ENCODE measurements around the gene FGD6.
"Not testable (repeated sequence)": the region's sequence is repeated elsewhere in the genome, so short reads cannot be mapped to it uniquely, and the experiment has no call there.

The FGD6 gene

DNA sequence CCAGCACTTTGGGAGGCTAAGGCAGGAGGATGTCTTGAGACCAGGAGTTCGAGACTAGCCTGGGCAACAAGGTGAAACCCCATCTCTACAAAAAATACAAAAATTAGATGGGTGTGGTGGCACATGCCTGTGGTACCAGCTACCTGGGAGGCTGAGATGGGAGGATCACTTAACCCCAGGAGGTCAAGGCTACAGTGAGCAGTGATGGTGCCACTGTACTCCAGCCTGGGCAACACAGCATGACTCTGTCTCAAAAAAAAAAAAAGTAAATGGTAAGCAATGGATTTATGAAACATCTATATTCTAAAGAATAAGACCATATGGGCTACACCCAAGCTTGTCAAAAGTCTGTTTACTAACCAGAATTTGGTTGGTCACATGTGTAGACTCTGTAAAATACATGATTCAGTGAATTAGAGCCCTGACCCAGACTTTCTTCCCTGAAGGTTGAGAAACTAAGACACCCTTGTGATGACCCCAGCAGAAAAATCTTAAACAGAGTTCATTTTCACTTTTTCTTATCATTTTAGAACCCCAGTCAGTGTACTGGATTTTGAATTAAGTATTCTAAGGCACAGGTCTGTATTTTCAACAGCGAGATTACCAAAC lies 12.1 kb downstream of the FGD6 start:
- DNase-seq (ENCODE audit: low read depth): no peak

GRCh38 chr12:95204141-95204866 lies 13.0 kb downstream of the FGD6 start:
- DNase-seq (ENCODE audit: low read depth): no peak

DNA sequence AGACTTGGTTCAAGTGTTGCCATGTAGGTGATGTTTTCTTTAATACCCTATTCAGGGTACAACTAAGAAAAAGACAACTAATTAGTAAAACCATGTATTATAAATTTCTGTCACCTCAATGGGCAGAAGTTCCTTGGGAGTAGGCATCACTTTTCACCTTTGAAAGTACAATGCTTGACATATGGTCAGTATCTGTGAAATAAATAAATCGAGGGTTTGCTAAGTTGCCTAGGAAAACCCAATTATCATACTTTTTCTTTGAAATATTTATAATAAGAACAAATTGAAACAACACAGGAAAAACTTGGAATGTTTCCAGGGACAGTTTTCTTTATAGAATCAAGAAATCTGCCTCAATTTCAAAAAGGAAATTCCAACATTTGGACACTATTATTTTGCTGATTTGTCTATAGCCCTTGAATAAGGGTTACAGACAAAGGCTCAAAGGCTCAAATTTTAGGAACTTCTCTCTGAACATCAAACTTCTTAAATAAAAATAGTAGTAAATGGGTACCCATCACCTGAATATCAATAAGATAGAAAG lies 13.7 kb downstream of the FGD6 start:
- DNase-seq (ENCODE audit: low read depth): no peak

GRCh38 chr12:95202691-95203486 lies 14.4 kb downstream of the FGD6 start:
- DNase-seq (ENCODE audit: low read depth): no peak

DNA sequence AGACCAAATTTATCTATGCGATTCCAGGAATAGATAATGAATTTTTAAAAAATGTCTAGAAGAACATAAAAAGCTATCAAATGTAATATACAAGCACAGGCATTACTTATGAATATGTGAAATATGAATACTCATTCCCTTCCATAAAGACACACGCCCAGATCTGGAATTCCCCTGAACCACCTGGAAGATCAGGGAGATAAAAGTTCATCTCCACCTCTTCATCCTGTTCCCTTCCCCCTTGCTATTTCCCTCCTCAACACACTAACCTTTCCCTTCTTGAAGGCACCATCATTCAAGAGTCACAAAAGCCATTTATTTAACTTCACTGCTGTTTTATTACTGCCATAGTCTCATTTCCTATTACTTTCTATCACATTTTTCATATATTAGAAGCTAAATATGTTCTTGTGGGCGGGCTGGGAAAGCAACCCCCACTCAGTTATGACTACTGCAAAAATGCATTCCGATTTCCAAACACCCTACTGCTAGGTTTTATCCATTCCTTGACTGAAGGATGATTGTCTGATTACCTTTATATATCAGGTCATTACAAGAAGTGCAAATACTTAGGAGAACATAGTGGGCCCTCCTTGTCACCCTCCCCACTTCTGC lies 16.1 kb downstream of the FGD6 start:
- DNase-seq (ENCODE audit: low read depth): no peak

DNA sequence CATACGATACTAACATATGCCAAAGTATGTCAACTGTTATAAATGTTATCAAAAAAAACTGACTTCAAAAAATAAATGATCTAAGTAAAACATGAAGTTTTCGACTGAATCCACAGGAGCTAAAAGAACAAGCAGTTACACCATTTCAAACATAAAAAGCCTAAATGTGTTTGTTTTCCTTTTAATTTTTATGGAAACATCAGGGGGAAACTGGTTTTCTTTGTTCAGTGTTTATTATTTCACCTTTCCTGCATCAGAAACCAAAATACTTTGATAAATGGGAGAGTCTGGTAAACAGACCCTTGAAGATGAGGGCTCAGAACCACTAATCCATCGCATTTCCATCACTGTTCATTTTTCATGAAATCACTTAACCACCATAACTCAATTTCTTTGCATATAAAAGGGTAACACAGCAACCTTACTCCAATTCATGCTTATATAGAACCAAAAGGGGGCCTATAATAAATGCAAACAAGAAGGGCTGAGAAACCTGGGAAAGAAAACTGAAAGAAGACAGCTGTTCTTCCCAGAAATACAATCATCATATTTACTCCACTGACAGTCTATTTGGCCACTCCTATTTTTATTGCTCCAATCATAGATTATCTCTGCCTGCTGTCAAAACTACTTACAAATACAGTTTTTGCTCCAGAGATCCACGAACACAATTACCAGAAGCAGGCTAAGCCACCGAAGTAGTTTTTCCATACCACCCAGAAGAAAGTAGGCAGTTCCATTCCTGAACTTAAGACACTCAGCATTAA lies 17.0 kb downstream of the FGD6 start:
- DNase-seq (ENCODE audit: low read depth): no peak

DNA sequence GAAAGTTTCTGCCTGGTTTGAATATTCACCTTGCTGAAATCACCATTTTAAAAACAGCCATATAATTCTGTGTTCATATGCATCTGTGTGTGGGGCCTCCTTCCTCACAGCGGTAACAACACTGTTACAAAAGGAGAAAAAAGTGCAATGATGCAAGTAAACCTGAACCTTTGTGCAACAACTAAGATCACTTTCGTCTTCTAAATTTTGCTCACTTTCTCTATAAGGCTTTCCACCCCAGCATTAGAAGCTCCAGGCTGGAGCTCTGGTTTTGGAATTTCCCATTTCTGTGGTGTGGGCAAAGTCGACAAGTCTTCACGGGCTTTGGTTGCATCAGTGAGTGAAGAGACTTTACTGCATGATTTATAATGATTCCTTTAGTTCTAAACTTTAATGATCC lies 18.4 kb downstream of the FGD6 start:
- no peak for DNase-seq (ENCODE audit: low read depth)

- DNase-seq (ENCODE audit: low read depth): no peak
These were observed 19.6 kb downstream of the FGD6 start for GRCh38 chr12:95197636-95198035.

DNA sequence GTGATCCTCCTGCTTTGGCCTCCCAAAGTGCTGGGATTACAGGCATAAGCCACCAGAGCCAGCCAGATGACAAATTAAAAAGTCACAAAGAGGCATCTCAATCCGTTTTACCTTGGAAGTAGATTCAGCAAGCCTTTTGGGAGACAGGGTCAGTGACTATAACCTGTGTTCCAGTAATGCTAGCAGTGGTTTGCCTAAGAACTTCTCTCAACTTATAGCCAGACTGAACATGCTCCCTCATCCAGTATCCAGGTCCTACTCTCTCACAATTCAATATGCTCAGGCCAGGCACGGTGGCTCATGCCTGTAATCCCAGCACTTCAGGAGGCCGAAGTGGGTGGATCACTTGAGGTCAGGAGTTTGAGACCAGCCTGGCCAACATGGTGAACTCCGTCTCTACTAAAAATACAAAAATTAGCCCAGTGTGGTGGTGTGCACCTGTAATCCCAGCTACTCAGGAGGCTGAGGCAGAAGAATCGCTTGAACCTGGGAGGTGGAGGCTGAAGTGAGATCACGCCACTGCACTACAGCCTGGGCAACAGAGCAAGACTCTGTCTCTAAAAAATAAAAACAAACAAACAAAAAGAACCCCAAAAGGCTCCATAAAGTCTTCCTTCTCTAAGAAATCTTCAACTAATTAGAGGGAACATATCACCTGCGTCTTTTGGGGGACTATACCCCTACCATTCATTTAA lies 20.2 kb downstream of the FGD6 start:
- not testable (repeated sequence) for DNase-seq (ENCODE audit: low read depth)

DNA sequence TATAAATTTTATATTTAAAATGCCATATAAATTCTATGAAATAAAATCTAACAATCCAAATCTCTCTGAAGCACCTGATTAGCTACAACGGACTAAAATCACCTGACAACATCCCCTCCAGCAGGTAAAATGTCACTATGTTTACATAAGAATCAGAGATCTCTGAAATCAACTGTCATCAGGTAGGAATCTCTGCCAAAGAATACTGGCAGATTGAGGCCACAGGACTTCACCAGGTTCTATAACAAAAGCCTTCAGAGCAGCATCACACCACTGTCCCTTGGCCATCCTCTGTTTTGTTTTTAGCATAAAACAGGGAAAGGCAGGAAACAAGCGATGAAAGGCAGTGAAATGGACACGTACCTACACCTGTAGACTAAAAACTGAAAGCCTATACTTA lies 22.1 kb downstream of the FGD6 start:
- DNase-seq (ENCODE audit: low read depth): no peak

DNA sequence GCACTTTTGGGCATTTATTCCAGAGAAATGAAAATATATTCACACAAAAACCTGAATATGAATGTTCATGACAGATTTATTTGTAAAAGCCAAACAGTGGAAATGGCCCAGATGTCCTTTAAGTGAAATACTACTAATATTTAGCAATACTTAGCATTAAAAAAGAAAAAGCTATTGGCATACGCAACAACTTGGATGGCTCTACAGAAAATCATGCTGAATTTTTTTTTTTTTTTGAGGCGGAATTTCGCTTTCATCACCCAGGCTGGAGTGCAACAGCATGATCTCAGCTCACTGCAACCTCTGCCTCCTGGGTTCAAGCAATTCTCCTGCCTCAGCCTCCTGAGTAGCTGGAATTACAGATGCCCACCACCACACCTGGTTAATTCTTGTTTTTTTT lies 24.1 kb downstream of the FGD6 start:
- DNase-seq (ENCODE audit: low read depth): no peak

DNA sequence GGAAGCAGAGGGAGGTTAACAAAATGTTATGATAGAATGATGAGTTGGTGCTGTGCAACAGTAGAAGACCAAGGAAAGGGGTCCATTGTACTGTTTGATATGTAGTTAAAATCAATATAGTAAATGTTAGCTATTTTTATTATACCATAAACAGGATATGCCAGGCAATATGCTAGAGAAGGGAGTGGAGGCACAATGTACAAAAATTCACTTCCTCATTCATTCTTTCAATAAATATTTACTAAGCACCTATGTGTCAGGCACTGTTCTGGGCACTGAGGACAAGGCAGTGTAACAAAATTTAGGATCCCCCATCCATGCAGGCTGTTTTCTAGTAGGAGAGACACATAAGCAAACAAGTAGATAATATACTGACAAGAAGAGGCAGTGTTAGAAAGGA lies 25.0 kb downstream of the FGD6 start:
- no peak for DNase-seq (ENCODE audit: low read depth)

DNA sequence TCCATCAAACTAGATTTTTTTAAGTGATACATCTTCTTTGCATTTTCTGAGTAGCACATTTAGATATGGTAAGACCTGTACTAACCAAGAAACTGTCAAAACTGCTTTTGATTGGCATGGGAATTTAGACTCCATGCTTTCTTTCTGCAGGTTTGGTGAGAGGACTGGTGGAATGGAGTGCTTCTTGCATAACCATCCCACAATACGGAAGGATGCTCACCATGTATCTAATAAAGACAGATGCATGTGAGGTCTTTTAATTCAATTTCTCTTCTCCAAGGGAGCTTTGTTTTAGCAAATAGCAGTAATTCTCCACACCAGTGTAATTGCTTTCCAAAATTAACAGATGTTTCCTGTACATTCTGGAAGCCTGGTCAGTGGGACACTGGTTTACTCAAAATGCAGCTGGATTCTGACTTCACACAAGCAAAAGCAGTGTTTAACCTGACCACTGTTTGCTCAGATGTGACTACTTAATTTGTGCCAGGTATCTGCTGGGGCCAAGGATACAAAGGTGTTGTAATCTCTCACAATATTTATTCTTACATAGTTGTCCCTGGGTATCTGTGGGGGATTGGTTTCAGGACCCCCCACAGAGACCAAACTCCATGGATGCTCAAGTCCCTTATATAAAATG lies 26.1 kb downstream of the FGD6 start:
- DNase-seq (ENCODE audit: low read depth): no peak

DNA sequence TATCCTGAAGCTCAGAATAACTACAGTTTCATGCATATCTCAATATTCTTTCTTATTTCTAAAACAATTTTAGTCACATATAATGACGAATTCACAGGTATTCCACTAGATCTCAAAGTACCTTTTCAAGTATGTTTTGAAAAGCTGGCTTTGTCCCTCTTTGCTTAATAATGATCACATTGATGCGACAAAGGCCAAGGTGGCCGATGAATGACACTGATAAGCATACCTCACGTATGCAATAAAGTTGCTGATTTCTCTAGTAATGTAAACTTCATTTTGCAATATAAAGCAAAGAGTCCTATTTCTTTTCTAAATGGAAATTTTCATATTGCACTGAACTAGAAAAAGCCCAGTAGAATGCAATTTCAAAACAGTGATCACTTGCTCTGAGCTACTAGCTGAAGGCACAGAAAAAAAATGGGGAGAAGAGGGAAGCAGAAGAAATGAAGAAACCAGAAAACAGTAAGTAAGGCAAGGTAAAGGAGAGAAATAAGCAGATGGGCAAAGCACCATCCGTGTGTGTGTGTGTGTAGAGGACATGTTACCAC lies 29.3 kb downstream of the FGD6 start:
- no peak for DNase-seq (ENCODE audit: low read depth)

GRCh38 chr12:95185854-95186253 lies 31.4 kb downstream of the FGD6 start:
- DNase-seq (ENCODE audit: low read depth): no peak

DNA sequence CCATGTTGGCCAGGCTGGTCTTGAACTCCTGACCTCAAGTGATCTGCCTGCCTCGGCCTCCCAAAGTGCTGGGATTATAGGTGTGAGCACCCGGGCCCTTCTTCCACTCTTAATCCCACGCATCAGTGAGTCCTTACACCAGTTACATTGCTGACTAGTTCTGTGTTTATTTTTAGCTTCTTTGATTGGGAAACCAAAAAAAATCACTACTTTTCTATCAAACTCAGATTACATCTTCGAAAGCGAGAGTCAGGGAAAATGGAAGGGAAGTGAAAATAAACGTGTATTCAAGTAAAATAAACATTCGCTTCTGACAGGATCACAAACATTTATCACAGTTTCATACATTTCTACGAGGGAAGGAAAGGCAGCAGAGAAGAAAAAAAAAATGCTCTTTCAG lies 32.2 kb downstream of the FGD6 start:
- no peak for DNase-seq (ENCODE audit: low read depth)

DNA sequence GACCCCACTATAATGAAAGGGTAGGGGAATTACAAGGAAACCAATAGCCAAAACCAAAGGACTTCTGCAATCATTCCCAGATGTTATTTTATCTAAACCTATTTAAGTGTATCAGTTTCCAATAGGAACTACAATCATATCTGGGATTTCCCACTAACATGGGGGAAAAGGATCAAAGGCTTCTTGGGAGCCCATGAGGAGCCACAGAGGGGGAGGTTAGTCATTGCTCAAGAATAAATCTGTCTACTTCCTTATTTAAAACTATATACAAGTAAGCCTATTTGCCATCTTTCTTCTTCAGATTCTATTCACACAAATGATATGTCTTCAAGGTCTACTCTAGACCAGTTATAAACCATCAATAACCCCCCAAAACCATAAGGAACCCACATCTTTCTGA lies 33.1 kb downstream of the FGD6 start:
- no peak for DNase-seq (ENCODE audit: low read depth)

- DNase-seq (ENCODE audit: low read depth): no peak
These were observed 34.3 kb downstream of the FGD6 start for GRCh38 chr12:95182868-95183415.

DNA sequence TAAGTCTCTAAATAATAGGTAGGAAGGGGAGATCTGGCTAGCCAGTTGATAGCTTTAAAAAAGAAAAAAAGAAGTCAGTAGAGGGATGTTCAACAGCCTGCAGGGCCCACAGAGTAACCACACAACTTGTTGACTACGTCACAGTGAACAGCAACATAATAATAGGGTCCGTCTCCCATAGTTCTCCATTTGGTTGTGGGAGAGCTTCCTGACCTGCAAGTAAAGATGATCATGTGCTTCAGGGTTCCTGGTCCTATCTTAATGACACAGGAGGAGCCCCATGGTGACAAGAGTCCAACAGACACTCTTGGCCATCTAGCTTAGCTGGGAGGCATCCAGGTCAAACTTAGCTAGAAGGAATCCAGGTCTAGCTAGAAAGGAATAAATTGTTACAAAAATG lies 36.2 kb downstream of the FGD6 start:
- no peak for DNase-seq (ENCODE audit: low read depth)

DNA sequence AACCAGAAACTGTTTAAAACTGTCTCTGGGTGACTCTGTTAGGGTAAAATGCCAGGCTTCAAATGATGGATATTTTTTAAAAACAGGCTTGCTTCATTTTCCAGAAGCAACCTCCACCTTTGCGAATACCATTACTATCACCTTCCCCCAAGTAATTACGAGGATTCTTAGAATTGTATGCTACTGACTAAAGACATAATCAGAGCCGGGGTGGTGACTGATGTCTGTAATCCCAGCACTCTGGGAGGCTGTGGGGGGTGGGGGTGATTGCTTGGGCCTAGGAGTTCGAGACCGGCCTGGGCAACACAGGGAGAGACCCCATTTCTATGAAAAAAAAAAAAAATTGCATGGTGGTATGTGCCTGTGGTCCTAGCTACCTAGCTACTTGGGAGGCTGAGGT lies 38.3 kb downstream of the FGD6 start:
- no peak for DNase-seq (ENCODE audit: low read depth)

All from activated T-cell treated with anti-CD3 and anti-CD28 coated beads for 24 hours (primary cell).